Right ventricle myocardium superior (tissue), 1 donor: Measurements from ENCODE around the gene ATF7IP2. TPM values are rescaled to one million over a fixed set of nuclear protein-coding genes. Genes with fewer than 3 reads are reported as not detected.
"Not testable (repeated sequence)": the region's sequence is repeated elsewhere in the genome, so short reads cannot be mapped to it uniquely, and the experiment has no call there.

Source experiments
- ATAC-seq: fragments of 200-7000 bp; cut with Tn5 transposase; one replicate; pipeline ENCODE4 v1.9.1; 2020; ENCODE audit warnings: mild to moderate bottlenecking; ENCODE audit not compliant: poor library complexity
- DNase-seq: peaks from one replicate; pipeline ENCODE4 v3.0.0-alpha.2; 2020
- intact Hi-C: fragments of 100-400 bp; cut with DNase I; formaldehyde crosslinking; loops from one replicate; pipeline ENCODE4 v1.11.2; 2022
- total RNA-seq: library from RNA; stranded (reverse); fragmentation: NEBNext Ultra II Directional; extraction: Animal tissue kit (Norgen Biotek cat#: 25700); gene quantifications from one replicate; pipeline ENCODE4 v1.2.1, GENCODE V29; 2021
- donor health status: DM: no; HTN: yes; CAD: no; lungs with severe emphysema.

The ATF7IP2 gene
- total RNA-seq, 1 donor from 2014 or later, result 35.5 TPM

DNA sequence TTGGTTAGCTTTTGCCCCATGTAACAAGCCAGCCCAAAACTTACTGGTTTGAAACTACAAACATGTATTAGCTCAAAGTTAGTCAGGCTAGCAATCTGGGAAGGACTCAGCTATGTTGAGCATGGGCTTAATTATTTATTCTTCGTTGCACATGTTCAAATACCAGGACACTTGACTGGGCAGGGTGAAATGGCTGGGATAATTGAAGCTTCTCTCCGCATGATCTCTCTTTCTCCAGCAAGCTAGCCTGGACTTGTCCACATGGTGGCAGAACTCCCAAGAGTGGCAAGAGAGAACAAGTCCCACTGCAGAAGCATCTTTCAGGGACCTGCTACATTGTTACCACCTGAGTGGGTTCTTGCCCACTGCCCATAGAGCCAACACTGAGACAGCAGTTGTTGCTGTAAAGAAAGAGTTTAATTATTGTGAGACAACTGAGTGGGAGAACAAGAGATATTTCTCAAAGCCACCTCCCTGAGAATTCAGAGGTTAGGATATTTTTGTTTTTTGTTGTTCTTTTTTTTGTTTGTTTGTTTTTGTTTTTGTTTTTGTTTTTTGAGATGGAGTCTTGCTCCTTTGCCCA lies 16.8 kb upstream of the ATF7IP2 start:
- DNase-seq, result no peak
- intact Hi-C loops, result no loop called here
- no peak for ATAC-seq

DNA sequence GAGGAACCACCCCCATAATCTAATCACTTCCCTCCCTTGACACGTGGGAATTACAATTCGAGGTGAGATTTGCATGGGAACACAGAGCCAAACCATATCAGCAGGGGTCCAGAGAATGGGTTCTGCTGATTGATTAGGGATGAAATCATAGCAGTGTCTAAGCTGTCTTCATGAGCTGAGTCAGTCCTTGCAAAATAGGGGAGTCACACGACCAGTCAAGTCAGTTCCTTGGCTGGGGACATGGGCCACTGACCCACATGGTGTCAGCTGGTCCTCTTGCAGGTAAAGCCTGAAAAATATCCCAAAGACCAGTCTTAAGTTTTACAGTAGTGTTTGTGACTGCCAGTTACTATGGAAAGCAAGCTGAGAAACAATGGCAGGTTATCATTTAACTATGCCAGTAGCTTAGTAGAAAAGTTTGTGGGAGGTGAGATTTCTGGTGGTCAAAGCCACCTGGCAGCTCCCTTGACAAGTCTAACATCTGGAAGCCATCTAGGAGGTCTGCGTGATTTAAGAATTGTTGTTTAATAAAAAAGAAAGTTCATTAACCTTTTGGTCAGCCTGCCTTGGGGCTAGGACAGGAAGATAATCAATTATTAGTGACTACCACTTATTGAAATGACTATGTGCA lies 15.7 kb upstream of the ATF7IP2 start:
- ATAC-seq (no peak), DNase-seq (no peak)
- intact Hi-C loops, result no loop called here

DNA sequence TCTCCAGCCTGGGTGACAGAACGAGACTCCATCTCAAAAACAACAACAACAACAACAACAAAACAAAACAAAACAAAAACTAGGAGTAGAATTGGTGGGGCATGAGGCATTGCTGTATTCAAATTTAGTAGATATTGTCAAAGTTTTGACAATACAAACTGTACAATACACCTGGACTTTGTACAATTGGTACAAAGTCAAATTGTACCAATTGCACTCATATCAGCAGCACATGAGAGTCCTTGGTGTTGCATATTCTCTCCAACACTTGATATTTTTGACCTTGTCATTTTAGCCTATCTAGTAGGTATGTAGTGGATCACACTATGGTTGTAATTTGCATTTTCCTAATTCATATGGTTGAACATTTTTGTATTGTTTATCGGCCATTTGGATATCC lies 14.3 kb upstream of the ATF7IP2 start:
- ATAC-seq (no peak), DNase-seq (no peak)
- intact Hi-C loops, result no loop called here

GRCh38 chr16:10373556-10373955 lies 12.3 kb upstream of the ATF7IP2 start:
- no peak for DNase-seq
- no peak for ATAC-seq
- intact Hi-C loops, result no loop called here

DNA sequence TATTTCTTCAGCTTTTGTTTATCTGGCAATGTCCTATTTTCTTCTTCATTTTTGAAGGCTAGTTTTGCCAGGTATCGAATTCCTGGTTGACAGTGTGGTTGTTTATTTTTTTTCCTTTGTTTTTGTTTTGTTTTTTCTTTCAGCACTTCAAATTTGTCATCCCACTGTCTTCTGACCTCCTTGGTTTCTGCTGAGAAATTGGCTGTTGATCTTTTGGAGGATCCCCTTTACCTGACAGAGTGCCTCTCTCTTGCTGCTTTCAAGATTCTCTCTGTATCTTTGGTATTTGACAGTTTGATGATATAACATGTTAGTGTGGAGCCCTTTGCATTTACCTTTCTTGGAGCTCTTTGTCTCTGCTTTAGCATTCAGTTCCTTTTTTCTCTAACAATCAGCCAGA lies 9.6 kb upstream of the ATF7IP2 start:
- DNase-seq (no peak), ATAC-seq (no peak)
- intact Hi-C loops, result no loop called here

DNA sequence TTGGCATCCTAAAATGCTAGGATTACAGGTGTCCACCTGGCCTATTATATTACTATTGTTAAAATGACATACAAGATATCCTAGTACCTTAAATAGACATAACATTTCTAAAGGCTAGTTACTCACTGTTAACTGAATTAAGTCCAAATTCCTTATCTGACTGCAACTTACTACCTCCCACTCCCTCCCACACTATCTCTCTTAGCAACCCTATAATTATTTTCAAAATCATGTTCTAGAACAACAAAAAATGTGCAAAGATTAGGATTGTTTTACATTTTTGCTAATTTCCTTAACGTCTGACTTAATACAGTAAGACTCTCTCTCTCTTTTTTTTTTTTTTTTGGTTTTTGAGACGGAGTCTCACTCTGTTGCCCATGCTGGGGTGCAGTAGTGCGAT lies 2.2 kb upstream of the ATF7IP2 start:
- DNase-seq, result no peak
- ATAC-seq, result no peak
- intact Hi-C loops, result no loop called here

DNA sequence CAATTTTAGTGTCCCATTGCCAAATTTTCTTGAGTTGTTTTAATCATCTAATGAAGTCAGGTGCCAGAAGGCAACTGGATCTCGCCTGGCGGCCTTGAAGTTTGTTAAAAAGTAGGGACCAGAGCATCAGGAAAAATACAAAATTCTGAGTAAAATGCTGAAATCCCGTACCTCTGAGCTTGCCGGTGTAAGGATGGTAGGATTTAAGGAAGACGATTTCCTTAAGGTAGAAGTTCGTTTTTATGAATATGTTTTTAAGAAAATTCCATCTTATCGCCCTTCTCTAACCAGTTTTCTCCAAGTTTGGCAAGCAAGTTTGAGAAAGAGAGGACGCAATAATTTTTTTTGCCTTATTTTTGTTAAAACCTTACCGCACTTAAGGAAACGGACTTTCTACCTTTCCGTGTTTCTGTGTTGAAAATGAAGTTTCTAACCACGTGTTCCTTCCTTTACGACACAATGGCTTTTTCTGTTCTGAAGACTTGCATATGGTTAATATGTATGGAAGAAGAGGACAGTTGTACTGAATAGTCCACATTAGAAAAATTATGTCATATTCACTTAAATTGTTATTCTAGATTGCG lies 748 bp downstream of the ATF7IP2 start:
- no peak for DNase-seq
- intact Hi-C loops, result no loop called here
- no peak for ATAC-seq

DNA sequence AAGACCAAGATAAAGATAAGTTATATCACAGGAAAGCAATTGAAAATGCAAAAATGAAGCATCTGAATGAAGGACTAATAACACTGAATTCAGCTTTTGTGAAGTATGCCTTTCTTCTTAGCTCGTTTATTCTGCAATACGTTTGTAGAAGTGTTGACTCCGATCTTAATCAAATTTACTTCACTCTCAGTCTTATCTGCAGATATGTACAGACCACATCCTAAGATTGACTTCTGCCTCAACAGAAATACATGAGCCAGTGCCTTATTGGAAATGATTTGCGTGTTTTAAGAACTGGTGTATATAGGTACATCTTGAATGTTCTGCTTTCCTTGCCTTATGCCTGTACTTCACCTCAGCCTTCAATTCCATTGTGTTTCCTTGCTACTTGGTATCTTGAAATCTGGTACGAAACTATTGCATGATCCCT lies 1.3 kb downstream of the ATF7IP2 start:
- ATAC-seq (no peak), DNase-seq (no peak)
- intact Hi-C loops, result no loop called here

- ATAC-seq, result no peak
- intact Hi-C loops, result no loop called here
Observed at GRCh38 chr16:10388988-10389387, 3.1 kb downstream of the ATF7IP2 start.

GRCh38 chr16:10390330-10390729 lies 4.5 kb downstream of the ATF7IP2 start:
- intact Hi-C loops, result no loop called here
- DNase-seq (no peak), ATAC-seq (no peak)

More at GRCh38 chr16:10388988-10389387, 3.1 kb downstream of the ATF7IP2 start:
- no peak for DNase-seq

DNA sequence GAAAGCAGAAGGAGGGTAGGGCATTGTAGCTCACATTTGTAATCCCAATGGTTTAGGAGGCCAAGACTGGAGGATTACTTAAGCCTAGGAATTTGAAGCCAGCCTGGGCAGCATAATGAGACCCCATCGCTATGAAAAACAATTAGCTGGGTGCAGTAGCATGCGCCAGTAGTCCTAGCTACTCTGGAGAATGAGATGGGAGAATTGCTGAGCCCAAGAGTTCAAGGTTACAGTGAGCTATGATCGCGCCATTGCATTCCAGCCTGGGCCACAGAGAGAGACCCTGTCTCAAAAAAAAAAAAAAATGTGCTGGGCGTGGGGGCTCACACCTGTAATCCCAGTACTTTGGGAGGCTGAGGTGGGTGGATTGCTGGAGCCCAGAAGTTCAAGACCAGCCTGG lies 5.0 kb downstream of the ATF7IP2 start:
- no peak for ATAC-seq
- no peak for DNase-seq
- intact Hi-C loops, result no loop called here

DNA sequence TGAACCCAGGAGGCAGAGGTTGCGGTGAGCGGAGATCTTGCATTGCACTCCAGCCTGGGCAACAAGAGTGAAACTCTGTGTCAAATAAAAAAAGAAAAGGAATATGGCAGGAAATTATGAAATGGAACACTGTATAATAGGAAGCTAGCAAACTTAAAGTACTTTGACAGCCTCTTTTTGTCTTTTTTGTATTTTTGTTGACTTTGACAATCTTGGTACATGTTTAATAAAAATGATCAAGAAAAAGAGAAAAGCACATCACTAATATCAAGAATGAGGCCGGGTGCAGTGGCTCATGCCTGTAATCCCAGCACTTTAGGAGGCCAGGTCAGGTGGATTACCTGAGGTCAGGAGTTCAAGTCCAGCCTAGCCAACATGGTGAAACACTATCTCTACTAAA lies 5.5 kb downstream of the ATF7IP2 start:
- intact Hi-C loops, result no loop called here
- DNase-seq (no peak), ATAC-seq (no peak)

- DNase-seq, result no peak
- ATAC-seq, result no peak
- intact Hi-C loops, result no loop called here
Observed at GRCh38 chr16:10402975-10403374, 17.1 kb downstream of the ATF7IP2 start.

- no peak for DNase-seq
- intact Hi-C loops, result no loop called here
- ATAC-seq, result peak; percentile 63
Observed at GRCh38 chr16:10405386-10405939, 19.6 kb downstream of the ATF7IP2 start.

DNA sequence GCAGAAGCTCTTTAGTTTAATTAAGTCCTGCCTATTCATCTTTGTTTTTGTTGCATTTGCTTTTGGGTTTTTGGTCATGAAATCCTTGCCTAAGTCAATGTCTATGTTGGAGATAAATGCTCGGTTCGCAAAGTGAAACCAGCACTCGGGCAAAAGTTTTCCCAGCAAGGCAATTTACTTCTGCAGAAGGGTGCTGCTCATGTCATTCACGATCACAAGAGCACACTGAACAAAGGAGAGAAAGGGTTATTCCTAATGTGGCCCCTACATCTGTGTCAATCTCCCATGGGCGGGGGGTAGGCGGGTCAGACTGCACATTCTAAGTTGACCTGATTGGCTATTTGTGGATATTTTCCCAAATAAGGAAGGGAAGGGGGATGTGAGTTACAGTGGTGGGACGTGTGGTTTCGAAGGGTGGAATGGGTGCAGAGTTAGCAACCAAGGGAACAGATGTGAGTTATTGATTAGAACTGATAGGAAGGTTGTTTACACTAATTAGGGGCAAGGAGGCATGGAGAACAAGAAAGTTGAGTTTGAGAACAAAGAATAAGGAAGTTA lies 23.0 kb downstream of the ATF7IP2 start:
- intact Hi-C loops, result no loop called here
- ATAC-seq, result no peak
- DNase-seq, result no peak

- ATAC-seq, intact Hi-C loops, DNase-seq: not testable (repeated sequence)
Observed at GRCh38 chr16:10409713-10410112, 23.9 kb downstream of the ATF7IP2 start.

GRCh38 chr16:10410469-10410868 lies 24.6 kb downstream of the ATF7IP2 start:
- intact Hi-C loops, result no loop called here
- no peak for ATAC-seq
- DNase-seq, result no peak

- DNase-seq (no peak), ATAC-seq (no peak)
- intact Hi-C loops, result no loop called here
Observed at GRCh38 chr16:10412935-10413601, 27.2 kb downstream of the ATF7IP2 start.

DNA sequence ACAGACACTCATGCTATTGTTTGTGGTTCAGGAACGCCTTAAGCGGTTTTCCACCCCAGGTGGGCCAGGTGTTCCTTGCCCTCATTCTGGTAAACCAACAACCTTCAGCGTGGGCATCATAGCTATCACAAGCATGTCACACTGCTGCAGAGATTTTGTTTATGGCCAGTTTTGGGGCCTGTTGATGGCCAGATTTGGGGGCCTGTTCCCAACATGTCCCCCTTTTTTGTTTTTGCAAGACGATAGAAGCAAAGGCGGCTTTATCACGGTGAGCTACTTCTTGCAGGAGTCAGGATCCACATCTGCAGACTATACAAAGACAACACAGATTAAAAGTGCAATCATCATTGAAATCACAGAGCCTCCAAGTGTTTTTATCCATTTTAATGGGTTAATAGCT lies 32.3 kb downstream of the ATF7IP2 start:
- DNase-seq, ATAC-seq, intact Hi-C loops: not testable (repeated sequence)
